Measurements from ENCODE around the gene PTGES3.
A peak's percentile ranks its signal among the peaks of the same experiment; 100 is the strongest.
"Not testable (repeated sequence)": the region's sequence is repeated elsewhere in the genome, so short reads cannot be mapped to it uniquely, and the experiment has no call there.

PTGES3 gene

DNA sequence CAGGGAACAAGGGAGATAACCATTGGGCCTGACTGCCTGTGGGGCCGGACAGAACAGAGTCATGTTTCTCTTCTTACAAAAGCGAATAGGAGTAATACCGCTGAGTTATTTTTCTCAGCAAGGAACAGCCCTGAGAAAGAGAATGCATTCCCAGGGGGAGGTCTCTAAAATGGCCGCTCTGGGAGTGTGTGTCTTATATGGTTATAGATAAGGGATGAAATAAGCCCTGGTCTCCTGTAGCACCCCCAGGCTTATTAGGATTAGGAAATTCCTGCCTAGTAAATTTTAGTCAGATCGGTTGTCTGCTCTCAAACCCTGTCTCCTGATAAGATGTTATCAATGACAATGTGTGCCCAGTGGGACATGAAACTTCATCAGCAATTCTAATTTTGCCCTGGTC is 34.3 kb downstream of the PTGES3 start:
- not testable (repeated sequence) for DNase-seq

GRCh38 chr12:56648023-56648422 is 40.1 kb downstream of the PTGES3 start:
- not testable (repeated sequence) for DNase-seq

- DNase-seq, result peak; percentile 100
Measured at GRCh38 chr12:56645717-56646446, 42.2 kb downstream of the PTGES3 start, which contains the start of gene ATP5F1B. Gene ATP5F1B, minus strand, starts transcription at chr12:56645984. Its CDS starts 21 bp downstream, at chr12:56645963.

- peak in 1 of 2 donors; percentile 27 for DNase-seq
Measured at GRCh38 chr12:56645201-56645716, 42.8 kb downstream of the PTGES3 start.

DNA sequence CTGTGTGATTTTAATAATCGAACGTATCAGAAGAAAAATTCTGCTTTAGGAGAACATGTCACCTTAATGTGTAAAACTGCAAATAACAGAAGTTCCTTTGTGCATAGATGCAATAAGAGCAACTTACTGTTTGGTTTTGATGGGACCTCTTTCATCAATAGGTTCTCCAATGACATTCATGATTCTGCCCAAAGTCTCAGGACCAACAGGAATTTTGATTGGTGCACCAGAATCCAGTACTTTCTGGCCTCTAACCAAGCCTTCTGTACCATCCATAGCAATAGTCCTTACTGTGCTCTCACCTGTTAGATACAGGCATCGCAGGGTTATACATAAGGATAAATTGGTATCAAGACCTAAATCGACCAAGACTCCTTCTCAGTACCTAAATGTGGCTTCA is 43.4 kb downstream of the PTGES3 start:
- DNase-seq, result no peak

- peak in 1 of 2 donors; percentile 33 for DNase-seq
Measured at GRCh38 chr12:56641219-56641618, 46.9 kb downstream of the PTGES3 start.

DNA sequence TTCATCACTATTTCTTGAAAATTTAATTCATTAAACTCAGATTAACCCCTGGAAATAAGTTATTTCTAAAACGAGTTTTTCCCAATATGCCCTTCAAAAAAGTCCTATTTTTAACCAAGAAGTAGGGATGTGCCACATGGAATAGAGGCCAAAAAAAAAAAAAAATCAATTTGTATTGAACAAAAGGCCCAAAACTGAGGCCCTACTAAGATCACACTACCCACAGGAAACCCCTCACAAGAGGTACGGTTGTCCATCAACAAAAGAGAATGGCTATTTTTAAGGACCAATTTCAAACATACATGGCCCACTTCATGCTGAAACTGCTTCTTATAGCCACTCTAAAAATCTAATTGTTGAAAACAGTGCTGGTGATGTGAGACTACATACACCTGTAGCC is 50.5 kb downstream of the PTGES3 start:
- no peak for DNase-seq

GRCh38 chr12:56636675-56637540 is 51.2 kb downstream of the PTGES3 start:
- DNase-seq, result peak; percentile 85 to 88

DNA sequence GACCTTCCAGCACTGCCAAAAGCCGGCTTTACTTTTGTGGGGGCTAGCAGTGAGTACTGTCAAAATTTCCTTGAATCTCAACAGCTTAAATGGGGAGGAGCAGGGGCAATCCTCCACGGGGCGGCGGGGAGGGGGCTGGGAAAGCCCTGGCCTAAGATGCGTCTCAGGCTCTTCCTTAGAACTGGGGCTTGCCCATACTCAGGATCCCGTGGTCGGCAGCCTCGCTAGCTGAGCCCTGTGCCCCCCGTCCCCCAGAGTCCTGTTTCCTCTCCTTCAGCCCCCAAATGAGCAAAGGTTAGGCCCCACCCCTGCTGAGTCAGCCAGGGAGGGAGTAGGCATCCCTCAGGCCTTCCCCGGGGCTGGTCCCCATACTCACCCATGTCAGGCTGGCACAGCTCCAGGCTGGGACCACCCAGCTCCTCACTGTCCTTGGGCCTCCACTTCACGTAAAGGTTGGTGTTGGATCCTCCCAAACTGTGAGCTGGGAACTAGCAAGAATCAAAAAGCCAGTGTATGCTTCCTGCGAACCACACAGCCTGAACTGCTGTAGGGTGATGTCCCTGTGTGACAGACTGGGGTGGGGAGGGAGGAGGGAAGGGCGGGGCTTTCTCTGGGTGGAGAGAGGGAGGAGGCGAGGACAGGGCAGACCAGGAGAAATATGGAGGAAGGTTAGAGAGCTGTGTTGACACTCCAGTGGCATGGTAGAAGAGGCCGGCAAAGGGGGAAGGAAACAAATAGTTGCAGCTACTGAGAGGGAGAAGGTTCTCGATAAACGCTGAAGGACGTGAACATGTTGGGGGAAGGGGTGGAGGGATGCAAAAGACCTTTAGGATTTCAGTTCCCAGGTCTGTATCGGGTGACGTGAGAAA is 52.0 kb downstream of the PTGES3 start:
- DNase-seq, result peak; percentile 79 to 84

- DNase-seq, result peak; percentile 41 to 43
Measured at GRCh38 chr12:56634837-56635791, 53.0 kb downstream of the PTGES3 start.

- DNase-seq, result no peak
Measured at GRCh38 chr12:56634242-56634836, 53.7 kb downstream of the PTGES3 start.

DNA sequence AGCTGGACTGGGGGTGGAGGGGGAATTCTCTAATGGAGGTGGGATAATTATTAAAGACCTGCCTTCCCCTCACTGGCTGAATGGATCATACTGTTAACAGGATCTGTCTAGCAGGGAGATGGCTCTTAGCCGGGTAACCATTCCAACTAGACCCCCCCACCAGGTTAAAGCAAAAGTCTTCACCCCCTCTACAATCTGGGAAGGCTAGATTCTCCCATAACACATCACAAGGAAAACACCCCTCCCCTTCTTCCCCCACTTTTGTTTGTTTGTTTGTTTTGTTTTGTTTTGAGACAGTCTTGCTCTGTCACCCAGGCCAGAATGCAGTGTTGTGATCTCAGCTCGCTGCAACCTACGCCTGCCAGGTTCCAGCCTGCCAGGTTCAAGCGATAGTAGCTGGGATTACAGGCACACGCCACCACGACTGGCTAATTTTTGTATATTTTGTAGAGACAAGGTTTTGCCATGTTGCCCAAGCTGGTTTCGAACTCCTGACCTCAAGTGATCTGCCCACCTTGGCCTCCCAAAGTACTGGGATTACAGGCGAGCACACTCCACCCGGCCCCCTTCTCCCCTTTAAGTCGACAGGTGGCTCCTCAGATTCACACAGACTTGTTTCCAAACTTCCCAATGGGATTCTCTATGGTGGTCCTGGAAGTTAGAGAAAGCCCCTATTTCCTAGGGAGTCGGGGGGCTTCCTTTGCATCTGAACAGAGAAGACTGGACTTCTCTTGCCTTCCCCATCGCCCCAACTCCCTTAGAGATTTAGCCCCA is 54.4 kb downstream of the PTGES3 start:
- DNase-seq, result no peak

DNA sequence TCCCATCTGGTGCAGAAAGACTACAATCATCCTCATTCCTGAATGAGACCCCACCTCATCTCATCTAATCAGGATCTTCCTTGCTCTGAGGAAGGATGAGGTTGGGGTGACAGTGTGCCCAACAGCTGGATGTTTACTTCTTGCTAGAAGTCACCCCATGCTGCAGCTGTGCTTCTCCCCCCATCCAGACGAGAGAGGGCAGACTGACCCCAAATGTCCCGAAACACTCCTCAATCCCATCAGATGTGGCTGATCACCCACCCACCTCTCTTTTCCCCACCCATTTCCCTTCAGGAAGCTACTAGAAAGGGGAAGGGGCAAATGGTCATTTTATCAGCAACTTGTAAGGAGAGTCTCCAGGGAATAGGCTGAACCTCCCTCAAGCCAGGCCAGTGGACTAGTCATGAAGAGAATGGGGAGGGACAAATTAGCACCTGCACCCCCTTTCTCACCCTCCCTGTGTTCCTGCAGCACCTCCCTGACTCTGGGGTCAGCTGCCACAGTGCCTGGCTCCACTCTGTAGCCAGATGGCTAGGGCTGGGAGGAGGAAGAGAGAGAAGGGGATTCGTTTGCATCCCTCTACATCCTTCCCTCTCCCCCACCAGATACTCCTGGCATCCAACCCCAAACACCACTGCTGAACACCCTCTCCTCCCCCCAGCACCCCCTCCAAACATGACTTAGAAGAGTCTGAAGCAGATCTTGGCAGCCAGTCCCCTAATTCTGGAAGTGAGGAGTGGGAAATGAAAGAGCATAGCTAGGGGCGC is 55.2 kb downstream of the PTGES3 start:
- DNase-seq, result no peak

GRCh38 chr12:56631790-56632700 is 56.0 kb downstream of the PTGES3 start:
- peak; percentile 46 to 70 for DNase-seq

- peak; percentile 65 to 80 for DNase-seq
Measured at GRCh38 chr12:56630180-56630632, 57.9 kb downstream of the PTGES3 start, which contains the start of gene BAZ2A. Gene BAZ2A, minus strand, starts transcription at chr12:56630326. Its CDS starts 12,796 bp downstream, at chr12:56617530.

GRCh38 chr12:56629459-56630179 is 58.5 kb downstream of the PTGES3 start:
- no peak for DNase-seq

Measured in inflammatory macrophage (primary cell).